Adrenal gland (tissue), 5 donors: ENCODE results near the gene ALPP.

Experiments
- POLR2A ChIP-seq, 2 donors: fragments of 450-650 bp; IDR thresholded peaks; one replicate each; pipeline ENCODE4 v1.6.1; 2017; ENCODE audit warnings: antibody characterized with exemption in 2 of 2, mild to moderate bottlenecking in 2 of 2, moderate library complexity in 1 of 2
- TF ChIP-seq, protein P1 (sequence below), 6 experiments: fragments of 450-650 bp in 4 of 6; fragments of 200-600 bp in 2 of 6; sonication (generic) in 1 of 6; IDR thresholded peaks; 1 replicate in 5 of 6; 2 replicates in 1 of 6; pipeline versions ENCODE4 v1.5.1 to v1.8.0; 2016 to 2021; ENCODE audit warnings: antibody characterized with exemption in 6 of 6, mild to moderate bottlenecking in 2 of 6, moderate library complexity in 1 of 6
- donor health status: DM: no; HTN: no; CAD: no.

GRCh38 chr2:232393556-232393955 is 15.0 kb downstream of the ALPP start:
- TF ChIP-seq, protein P1, sequence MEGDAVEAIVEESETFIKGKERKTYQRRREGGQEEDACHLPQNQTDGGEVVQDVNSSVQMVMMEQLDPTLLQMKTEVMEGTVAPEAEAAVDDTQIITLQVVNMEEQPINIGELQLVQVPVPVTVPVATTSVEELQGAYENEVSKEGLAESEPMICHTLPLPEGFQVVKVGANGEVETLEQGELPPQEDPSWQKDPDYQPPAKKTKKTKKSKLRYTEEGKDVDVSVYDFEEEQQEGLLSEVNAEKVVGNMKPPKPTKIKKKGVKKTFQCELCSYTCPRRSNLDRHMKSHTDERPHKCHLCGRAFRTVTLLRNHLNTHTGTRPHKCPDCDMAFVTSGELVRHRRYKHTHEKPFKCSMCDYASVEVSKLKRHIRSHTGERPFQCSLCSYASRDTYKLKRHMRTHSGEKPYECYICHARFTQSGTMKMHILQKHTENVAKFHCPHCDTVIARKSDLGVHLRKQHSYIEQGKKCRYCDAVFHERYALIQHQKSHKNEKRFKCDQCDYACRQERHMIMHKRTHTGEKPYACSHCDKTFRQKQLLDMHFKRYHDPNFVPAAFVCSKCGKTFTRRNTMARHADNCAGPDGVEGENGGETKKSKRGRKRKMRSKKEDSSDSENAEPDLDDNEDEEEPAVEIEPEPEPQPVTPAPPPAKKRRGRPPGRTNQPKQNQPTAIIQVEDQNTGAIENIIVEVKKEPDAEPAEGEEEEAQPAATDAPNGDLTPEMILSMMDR (IDR thresholded peaks at IDR 0.05), result no peak
- no peak for TF ChIP-seq POLR2A (IDR thresholded peaks at IDR 0.05)
